Activated T-helper 17 cell treated with anti-CD3 and anti-CD28 coated beads, Interleukin-2, amount 50 U/mL, for 72 hours (primary cell): ENCODE results near the gene DAGLA. TPM values are rescaled to one million over a fixed set of nuclear protein-coding genes. Genes with fewer than 3 reads are reported as not detected.
"Not testable (repeated sequence)": the region's sequence is repeated elsewhere in the genome, so short reads cannot be mapped to it uniquely, and the experiment has no call there.

Experiments
- ATAC-seq: fragments of 150-1000 bp; cut with Tn5 transposase; replicated peaks from 2 replicates; pipeline ENCODE4 v1.10.0; 2021; ENCODE audit warnings: mild to moderate bottlenecking, moderate library complexity
- H3K27ac Mint-ChIP-seq: one replicate; pipeline ENCODE4 v1.8.0; 2022; ENCODE audit warnings: mixed read lengths
- H3K27me3 Mint-ChIP-seq: one replicate; pipeline ENCODE4 v1.8.0; 2022; ENCODE audit warnings: mixed read lengths
- H3K36me3 Mint-ChIP-seq: one replicate; pipeline ENCODE4 v1.8.0; 2022; ENCODE audit warnings: low read depth, mild to moderate bottlenecking, mixed read lengths
- H3K4me1 Mint-ChIP-seq: one replicate; pipeline ENCODE4 v1.8.0; 2022; ENCODE audit warnings: mixed read lengths
- H3K4me3 Mint-ChIP-seq: one replicate; pipeline ENCODE4 v1.8.0; 2022; ENCODE audit warnings: mild to moderate bottlenecking, mixed read lengths
- H3K9me3 Mint-ChIP-seq: one replicate; pipeline ENCODE4 v1.8.0; 2022; ENCODE audit warnings: mixed read lengths
- total RNA-seq, 2 donors: library from RNA; stranded (reverse); gene quantifications; one replicate each; pipeline ENCODE4 v1.2.3, GENCODE V29; 2022

Gene DAGLA
- total RNA-seq, 2 donors from 2014 or later = 0.11 to 0.13 TPM

DNA sequence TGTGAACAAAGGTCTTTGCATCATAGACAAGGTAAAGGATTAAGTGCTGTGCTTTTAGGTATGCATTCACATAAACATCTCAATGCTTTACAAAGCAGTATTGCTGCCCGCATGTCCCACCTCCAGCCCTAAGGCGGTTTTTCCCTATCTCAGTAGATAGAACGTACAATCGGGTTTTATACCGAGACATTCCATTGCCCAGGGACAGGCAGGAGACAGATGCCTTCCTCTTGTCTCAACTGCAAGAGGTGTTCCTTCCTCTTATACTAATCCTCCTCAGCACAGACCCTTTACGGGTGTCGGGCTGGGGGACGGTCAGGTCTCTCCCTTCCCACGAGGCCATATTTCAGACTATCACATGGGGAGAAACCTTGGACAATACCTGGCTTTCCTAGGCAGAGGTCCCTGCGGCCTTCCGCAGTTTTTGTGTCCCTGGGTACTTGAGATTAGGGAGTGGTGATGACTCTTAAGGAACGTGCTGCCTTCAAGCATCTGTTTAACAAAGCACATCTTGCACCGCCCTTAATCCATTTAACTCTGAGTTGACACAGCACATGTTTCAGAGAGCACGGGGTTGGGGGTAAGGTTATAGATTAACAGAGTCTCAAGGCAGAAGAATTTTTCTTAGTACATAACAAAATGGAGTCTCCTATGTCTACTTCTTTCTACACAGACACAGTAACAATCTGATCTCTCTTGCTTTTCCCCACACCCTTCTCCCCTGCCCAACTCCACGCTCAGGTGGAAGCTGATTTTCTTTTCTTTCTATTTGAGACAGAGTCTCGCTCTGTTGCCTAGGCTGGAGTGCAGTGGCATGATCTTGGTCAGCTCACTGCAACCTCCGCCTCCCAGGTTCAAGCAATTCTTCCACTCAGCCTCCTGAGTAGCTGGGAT is 24.7 kb upstream of the DAGLA start:
- not testable (repeated sequence) for ATAC-seq, H3K9me3 Mint-ChIP-seq, H3K4me1 Mint-ChIP-seq, H3K4me3 Mint-ChIP-seq, H3K27ac Mint-ChIP-seq, H3K36me3 Mint-ChIP-seq
- peaks cover 15% of the 10 kb centered on the region for H3K27me3 Mint-ChIP-seq

DNA sequence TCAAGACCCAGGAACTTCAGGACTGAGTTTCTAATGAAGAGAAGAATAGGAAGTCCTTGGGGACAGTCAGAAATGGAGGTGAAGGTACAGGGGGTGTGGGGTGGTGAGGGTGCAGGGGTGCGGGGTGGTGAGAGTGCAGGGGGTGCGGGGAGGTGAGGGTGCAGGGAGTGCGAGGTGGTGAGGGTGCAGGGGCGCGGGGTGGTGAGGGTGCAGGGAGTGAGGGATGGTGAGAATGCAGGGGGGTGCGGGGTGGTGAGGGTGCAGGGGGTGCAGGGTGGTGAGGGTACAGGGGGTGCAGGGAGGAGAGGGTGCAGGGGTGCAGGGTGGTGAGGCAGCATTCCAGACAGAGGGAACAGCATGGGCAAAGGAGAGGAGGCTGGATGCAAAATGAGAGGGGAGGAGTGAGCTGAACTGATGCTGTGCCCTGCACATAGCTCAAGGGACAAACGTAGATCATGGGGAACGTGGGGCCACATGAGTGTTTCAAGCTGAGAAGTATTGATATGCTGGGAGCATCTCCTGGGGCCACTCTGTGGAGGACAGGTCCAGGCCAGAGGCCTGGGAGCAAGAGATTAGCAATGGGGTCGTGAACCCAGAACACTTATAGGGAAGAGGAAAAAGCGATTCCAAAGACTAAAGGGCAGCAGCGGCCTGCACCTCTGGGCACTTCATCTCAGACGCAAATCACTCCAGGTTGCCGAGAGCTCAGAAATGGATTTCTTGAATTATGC is 23.7 kb upstream of the DAGLA start:
- Mint-ChIP-seq H3K27ac (no peak overlapping the region), H3K4me3 (no peak overlapping the region), H3K4me1 (no peaks in the 10 kb centered on the region), H3K9me3 (no peaks in the 10 kb centered on the region), H3K36me3 (no peaks in the 10 kb centered on the region), H3K27me3 (peaks cover 15% of the 10 kb centered on the region)
- ATAC-seq = no peak

DNA sequence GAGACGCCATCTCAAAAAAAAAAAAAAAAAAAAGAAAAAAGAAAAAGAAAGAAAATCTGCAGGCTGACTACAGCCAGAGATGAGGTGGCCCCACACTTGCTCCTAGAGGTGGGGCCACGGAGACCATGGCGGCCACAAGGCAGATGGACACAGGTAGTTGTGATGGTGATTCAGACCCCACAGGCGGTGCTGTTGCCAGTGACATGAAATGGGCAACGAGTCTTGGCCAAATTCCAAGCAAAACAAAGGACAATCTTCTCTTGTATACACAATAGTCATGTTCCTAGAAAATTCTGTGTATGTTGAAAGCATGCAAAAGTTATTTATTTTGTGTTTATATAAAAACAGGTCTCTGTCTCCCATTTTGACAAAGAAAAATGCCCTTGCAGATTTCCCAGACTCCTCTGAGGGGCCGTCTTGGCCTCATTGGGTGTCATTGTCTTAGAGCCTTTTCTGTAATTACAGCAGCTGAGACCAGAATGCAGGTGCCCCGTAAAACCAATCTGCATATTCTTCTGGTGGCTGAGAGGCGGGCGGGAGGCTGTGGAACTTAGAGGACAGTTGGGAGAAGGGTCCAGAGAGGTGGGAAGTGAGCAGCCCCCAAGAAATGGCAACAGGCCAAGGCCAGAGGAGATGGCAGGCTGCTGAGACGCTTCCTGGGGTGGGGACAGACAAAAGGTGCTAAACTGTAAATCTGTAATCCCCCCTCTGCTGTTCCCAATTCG is 22.5 kb upstream of the DAGLA start:
- H3K36me3 Mint-ChIP-seq = no peaks in the 10 kb centered on the region
- H3K4me1 Mint-ChIP-seq = no peaks in the 10 kb centered on the region
- peaks cover 10% of the 10 kb centered on the region for H3K27me3 Mint-ChIP-seq
- H3K9me3 Mint-ChIP-seq = no peaks in the 10 kb centered on the region
- H3K27ac Mint-ChIP-seq = no peak overlapping the region
- ATAC-seq = no peak
- H3K4me3 Mint-ChIP-seq = no peak overlapping the region

DNA sequence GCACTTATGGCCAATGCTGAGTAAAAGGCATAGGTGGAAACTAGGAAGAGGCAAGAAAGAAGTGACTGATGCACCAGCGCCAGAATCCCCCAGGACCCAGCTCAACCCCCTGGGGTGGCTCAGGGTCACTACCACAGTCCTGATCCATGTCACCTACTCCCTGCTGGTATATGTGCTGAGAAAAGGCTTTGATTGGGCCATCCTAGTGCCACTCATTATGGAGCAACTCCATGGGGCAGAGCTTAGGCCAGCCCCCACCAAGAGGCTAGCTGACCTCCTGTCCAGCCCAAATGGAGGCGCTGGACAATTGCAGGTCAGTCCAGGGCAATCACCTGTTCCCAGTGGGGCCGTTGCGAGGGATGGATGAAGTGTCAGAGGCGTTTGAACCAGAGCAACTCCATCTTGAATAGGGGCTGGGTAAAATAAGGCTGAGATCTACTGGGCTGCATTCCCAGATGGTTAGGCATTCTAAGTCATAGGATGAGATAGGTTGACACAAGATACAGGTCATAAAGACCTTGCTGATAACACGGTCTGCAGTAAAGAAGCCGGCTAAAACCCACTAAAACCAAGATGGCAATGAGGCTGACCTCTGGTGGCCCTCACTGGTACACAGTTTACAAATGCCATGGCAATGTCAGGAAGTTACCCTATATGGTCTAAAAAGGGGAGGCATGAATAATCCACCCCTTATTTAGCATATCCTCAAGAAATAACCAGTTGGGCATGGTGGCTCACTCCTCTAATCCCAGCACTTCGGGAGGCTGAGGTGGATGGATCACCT is 20.6 kb upstream of the DAGLA start:
- H3K27ac Mint-ChIP-seq = no peak overlapping the region
- no peaks in the 10 kb centered on the region for H3K27me3 Mint-ChIP-seq
- no peaks in the 10 kb centered on the region for H3K4me1 Mint-ChIP-seq
- H3K36me3 Mint-ChIP-seq = no peaks in the 10 kb centered on the region
- H3K9me3 Mint-ChIP-seq = no peaks in the 10 kb centered on the region
- no peak for ATAC-seq
- no peak overlapping the region for H3K4me3 Mint-ChIP-seq

DNA sequence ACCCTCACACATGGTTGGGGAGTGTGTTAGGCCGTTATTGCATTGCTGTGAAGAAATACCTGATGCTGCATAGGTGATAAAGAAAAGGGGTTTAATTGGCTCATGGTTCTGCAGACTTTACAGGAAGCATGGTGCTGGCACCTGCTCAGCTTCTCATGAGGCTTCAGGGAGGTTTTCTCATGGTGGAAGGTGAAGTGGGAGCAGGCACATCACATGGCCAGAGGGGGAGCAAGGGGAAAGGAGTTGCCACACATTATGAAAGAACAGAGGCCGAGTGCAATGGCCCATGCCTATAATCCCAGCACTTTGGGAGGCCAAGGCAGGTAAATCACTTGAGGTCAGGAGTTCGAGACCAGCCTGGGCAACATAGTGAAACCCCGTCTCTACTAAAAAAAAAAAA is 19.2 kb upstream of the DAGLA start:
- H3K9me3 Mint-ChIP-seq, H3K4me3 Mint-ChIP-seq, ATAC-seq, H3K4me1 Mint-ChIP-seq, H3K27me3 Mint-ChIP-seq, H3K27ac Mint-ChIP-seq, H3K36me3 Mint-ChIP-seq: not testable (repeated sequence)

DNA sequence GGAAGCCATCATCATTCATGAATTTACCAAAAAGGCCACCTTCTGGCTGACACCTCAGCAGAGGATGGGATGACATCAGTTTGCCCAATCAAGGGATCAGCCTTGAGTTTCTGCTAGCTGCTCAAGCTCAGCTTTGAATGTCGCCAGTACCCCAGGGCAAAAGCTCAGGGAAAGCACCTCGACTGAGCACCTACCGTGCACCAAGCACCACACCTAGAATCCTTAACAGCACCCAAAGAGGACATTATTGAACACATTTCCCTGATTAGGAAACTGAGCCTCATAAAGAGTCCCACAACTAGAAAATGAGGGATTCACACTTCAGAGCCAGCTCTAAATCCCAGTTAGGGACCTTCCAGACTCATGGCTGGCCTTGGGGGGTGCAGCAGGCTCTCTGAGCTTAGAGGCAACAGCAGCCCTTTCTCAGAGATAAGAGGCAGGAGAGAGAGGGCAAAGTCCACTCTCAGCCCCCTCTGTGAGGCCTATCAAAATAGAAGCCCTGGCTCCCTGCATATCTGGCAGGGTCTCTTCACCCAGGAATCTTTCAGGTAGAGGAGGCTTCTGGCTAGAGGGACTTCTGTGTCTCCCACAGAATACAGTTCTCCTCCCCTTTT is 13.4 kb upstream of the DAGLA start:
- Mint-ChIP-seq H3K36me3 (no peaks in the 10 kb centered on the region), H3K4me1 (no peaks in the 10 kb centered on the region), H3K27me3 (peaks cover 13% of the 10 kb centered on the region), H3K9me3 (no peaks in the 10 kb centered on the region), H3K27ac (no peak overlapping the region), H3K4me3 (no peak overlapping the region)
- no peak for ATAC-seq

DNA sequence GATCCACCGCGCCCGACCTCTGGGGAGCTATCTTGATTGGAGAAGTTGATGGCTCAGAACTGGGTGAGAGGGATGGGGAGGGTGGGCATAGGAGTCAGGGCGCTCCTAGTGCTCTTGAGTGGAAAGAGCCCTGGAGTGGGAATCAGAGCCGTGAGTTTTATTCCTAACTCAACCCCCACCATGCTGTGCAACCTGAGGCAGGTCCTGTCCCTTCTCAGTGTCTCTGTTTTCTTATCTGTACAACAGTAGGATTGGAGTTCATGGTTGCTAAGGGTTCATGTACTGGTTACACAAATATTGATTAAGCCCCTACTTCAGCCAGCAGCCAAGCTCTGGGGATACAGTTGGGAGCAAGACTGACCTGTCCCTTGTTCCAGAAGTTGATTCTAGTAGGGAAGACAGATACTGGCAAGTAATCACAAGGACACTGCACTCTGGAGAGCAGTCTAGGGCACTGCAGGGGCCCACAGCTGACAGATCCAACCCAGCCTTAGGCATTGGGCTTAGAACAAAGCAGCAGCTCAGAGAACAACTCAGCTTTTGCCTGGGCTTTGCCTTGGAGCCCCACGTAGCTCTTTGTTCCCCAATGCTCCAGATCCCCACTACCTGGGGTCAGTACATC is 12.4 kb upstream of the DAGLA start:
- Mint-ChIP-seq H3K9me3 (no peaks in the 10 kb centered on the region), H3K4me3 (no peak overlapping the region), H3K4me1 (no peaks in the 10 kb centered on the region), H3K27ac (no peak overlapping the region), H3K27me3 (peaks cover 13% of the 10 kb centered on the region), H3K36me3 (no peaks in the 10 kb centered on the region)
- ATAC-seq = no peak

DNA sequence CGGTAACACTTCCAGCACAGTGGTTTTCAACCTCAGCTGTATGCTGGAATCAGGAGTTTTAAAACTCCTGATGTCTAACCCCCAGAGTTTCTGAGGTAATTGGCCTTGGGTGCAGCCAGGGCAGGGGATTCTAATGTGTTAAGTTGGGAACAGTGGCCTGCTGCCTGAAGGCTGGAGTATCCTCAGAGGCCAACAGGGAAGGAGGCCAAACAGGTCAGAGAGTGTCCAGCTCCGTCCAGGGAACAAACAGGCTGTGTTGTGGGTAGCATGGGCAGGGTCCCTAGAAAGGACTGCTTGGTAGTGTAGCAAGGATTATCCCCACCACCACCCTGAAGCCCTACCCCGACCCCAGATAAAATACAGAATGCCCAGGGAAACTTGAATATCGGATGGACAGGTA is 10.8 kb upstream of the DAGLA start:
- Mint-ChIP-seq H3K27ac (no peak overlapping the region), H3K4me1 (no peaks in the 10 kb centered on the region), H3K36me3 (no peaks in the 10 kb centered on the region), H3K4me3 (no peak overlapping the region), H3K9me3 (no peaks in the 10 kb centered on the region), H3K27me3 (peaks cover 24% of the 10 kb centered on the region)
- ATAC-seq = no peak

DNA sequence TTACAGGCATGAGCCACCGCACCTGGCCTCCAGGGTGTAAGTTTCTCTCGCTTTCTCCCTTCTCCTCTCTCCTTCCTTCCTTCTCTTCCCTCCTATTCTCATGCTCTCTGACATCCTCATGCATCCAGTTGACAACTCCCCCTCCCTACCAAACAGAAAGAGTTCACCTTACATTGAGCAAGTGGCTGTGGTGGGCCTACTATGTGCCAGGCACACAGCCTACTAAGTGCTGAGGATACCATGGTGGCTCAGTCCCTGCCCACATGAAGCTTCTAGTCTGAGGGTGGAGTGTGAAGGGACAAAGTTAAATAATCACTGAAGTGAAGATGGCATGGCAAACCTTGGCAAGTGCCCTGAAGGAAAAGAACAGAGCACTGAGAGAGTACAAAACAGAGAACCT is 9.6 kb upstream of the DAGLA start:
- no peak overlapping the region for H3K27ac Mint-ChIP-seq
- no peaks in the 10 kb centered on the region for H3K36me3 Mint-ChIP-seq
- ATAC-seq = no peak
- H3K27me3 Mint-ChIP-seq = peaks cover 33% of the 10 kb centered on the region
- no peaks in the 10 kb centered on the region for H3K4me1 Mint-ChIP-seq
- no peak overlapping the region for H3K4me3 Mint-ChIP-seq
- no peaks in the 10 kb centered on the region for H3K9me3 Mint-ChIP-seq

DNA sequence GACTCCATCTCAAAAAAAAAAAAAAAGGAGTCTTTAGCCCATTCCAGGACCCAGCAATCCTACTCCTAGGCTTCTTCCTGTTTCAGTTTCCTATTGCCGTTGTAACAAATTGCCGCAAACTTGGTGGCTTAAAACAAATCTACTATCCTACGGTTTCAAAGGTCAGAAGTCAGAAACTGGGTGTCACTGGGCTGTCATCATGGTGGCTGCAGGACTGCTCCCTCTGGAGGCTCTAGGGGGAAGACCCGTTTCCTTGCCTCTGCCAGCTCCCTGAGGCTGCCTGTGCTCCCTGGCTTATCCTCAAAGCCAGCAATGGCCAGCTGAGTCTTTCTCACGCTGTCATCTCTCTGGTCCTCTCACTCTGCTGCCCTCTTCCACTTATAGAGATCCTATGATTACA is 8.7 kb upstream of the DAGLA start:
- H3K9me3 Mint-ChIP-seq = no peaks in the 10 kb centered on the region

DNA sequence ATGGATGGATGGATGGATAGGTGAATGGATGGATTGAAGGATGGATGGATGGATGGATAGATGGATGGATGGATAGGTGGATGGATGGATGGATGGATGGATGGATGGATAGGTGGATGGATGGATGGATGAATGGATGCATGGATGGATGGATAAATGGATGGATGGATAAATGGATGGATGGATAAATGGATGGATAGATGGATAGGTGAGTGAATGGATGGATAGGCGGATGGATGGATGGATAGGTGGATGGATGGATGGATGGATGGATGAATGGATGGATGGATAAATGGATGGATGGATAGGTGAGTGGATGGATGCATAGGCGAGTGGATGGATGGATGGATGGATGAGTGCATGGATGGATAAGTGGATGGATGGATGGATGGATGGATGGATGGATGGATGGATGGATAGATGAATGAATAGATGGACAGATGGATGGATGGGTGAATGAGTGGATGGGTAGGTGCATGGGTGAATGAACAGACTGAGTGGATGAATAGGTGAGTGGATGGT is 6.2 kb upstream of the DAGLA start:
- H3K4me3 Mint-ChIP-seq, ATAC-seq, H3K36me3 Mint-ChIP-seq, H3K4me1 Mint-ChIP-seq, H3K27ac Mint-ChIP-seq, H3K9me3 Mint-ChIP-seq: not testable (repeated sequence)
- H3K27me3 Mint-ChIP-seq = peaks cover 38% of the 10 kb centered on the region

More for the DNA sequence above, 8.7 kb upstream of the DAGLA start:
- H3K4me1 Mint-ChIP-seq = no peaks in the 10 kb centered on the region
- no peak overlapping the region for H3K27ac Mint-ChIP-seq
- H3K27me3 Mint-ChIP-seq = peaks cover 33% of the 10 kb centered on the region
- no peaks in the 10 kb centered on the region for H3K36me3 Mint-ChIP-seq
- no peak for ATAC-seq
- no peak overlapping the region for H3K4me3 Mint-ChIP-seq

DNA sequence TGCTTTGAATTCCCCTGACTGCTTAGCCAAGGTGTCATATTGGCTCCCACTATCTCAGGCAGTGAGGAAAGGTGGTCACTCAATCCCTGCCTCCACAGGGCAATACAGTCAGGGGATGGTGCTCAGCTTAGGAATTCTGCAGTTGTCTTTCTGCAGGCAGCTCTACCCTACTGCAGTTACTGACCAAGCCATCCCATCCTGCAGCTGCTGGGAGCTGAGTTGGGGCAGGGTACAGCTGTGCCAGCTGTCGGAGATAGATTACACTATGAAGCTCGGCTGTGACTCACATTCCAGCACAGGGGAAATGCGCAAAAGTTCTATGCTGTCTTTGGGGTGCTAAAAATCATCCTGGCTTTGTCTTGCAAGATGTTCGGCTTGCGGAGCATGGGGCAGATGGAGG is 4.4 kb upstream of the DAGLA start:
- H3K4me1 Mint-ChIP-seq = peaks cover 2% of the 10 kb centered on the region
- no peak overlapping the region for H3K4me3 Mint-ChIP-seq
- H3K9me3 Mint-ChIP-seq = no peaks in the 10 kb centered on the region
- no peak for ATAC-seq
- H3K27ac Mint-ChIP-seq = no peak overlapping the region
- peaks cover 35% of the 10 kb centered on the region for H3K27me3 Mint-ChIP-seq
- no peaks in the 10 kb centered on the region for H3K36me3 Mint-ChIP-seq

DNA sequence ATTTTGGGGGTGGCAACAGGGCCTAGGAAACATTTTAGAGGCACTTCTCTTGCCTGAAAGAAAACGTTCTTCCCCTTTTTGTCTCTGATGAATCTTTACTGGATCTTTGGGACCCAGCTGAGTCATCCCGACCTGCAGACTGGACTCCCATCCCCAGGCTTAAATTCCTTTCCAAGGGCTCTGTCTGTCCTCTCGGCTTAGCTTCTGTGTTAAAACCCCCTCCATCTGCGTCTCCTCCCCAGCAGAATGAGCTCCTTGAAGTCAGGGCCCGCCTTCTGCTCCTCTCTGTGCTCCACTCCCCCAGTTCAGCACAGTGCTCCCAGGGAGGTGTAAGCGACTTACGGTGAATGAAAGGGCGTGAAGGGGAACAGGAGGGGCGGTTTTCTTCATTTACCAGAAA is 895 bp upstream of the DAGLA start:
- H3K36me3 Mint-ChIP-seq = no peaks in the 10 kb centered on the region
- no peak overlapping the region for H3K4me3 Mint-ChIP-seq
- H3K27me3 Mint-ChIP-seq = peaks cover 19% of the 10 kb centered on the region
- H3K4me1 Mint-ChIP-seq = peaks cover 5% of the 10 kb centered on the region
- no peaks in the 10 kb centered on the region for H3K9me3 Mint-ChIP-seq
- H3K27ac Mint-ChIP-seq = no peak overlapping the region
- no peak for ATAC-seq
